GM21529 (cell line): ENCODE data around the gene PPOX.
A peak's percentile ranks its signal among the peaks of the same experiment; 100 is the strongest.

ENCODE experiments used
- ATAC-seq: cut with Tn5 transposase; IDR thresholded peaks from one replicate; pipeline ENCODE4 v1.9.1; 2021; ENCODE audit not compliant: unreplicated experiment

Gene PPOX

DNA sequence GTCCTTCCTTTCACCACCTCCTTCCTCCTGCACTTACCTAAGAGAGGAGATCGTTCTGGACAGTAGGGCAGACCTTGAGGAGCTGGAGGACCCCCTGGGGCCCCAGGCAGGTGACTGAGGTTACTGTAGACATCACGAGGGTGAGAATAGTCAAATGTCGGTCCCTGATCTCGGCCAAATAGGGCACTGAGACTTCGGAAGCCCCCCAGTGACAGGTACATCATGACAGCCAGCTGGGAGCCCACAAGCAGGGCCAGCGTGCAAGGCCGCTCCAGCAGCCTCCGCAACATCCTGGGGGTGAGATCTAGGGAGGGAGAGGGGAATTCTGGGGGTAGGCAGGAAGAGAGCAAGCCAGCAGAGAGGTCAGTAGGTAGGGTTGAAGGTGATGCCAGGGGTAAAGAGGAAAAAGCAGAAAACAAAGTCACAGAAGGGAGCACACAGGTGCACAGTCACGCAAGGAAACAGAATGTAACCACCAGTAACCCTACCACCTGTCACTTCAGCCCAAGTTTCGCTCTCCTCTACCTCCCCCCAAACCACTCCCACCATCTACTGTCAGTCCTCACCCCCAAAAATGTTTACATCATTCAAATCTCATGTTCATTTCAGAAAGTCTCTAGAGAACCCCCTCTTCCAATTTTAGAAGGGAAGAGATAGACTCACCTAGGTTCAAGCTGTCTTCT, 9.7 kb downstream of the PPOX start:
- no peak for ATAC-seq

GRCh38 chr1:161176468-161177111, 10.4 kb downstream of the PPOX start:
- no peak for ATAC-seq

DNA sequence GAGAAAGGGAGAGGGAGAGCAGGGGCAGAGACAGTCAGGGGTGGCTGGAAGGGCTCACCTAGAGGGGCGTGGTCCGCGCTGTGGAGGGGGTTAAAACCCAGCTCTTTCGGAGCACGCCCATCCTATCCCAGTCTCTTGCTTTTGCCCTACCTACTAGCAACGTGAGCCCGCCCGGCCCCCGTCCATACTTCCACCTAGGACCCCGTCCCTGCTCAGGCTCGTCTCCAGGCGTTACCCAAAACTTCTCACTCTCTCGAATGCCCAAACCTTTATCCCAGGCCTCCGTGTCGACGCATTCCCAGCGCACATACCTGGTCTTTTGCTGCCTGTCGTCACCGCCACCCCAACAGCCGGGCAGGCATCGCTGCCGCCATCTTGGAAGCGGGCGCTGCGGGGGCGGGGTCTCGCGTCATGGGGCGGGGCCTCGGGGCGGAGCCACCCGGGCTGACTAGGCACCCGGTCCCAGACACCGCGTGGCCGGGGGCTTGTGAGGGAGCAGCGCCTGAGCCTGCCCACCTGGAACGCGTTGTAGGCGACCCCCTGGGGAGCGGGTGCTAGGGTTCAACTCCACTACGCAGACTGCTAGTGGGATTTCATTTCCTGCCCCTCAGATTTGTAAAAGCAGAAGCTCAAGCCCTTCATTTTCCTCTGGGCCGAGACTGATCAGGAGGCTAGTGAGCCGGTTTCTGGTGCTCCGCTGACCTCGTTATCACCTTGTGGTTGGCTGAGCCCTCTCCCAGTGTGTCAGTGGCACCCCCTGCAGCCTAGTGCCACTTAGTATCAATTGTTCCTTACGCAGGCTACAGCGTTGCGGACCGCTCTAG, 11.1 kb downstream of the PPOX start, which contains the start of gene B4GALT3:
TSS of gene B4GALT3 (minus strand) at position 396 of the 824 bp plus-strand sequence. CDS start 1,447 bp downstream, outside the sequence.
- ATAC-seq, result peak; percentile 76

GRCh38 chr1:161177936-161178244, 11.7 kb downstream of the PPOX start:
- ATAC-seq, result no peak

DNA sequence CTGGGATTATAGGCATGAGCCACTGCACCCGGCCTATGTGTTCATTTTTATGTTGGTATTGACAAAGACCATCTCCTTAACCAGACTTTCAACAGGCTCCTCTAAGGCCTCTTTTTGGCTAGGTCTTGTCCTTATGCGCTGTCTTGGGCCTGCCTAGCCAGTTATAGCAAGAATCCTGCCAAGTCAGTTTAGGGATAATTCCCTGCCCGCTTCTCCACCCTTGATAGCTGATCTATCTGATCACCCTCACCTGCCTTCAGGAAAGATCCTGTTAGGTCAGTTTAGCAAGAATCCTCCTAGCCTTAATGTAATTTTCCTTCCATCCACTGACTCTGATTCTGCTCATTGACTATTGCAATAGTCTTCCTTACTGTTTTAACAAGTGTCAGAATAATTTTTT, 13.5 kb downstream of the PPOX start:
- ATAC-seq, result no peak

DNA sequence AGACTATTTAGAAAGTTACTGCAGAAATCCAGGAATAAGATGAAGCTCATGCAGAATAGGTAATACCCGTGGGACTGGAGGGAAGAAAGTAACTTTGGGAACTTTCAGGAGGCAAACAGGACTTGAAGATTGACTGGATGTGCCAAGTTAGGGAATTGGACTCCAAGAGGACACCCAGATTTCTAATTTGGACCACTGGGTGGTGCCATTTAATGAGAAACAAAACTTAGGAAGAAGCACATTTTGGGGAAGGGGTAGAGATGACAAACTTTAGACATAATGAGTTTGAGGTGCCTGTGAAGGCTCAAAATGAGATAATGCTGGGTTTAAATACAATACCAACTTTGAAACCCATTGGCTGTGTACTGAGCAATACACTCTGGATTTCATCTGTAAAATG, 14.4 kb downstream of the PPOX start:
- ATAC-seq, result no peak

- ATAC-seq, result peak; percentile 45
Observed at GRCh38 chr1:161182214-161182613, 16.0 kb downstream of the PPOX start.

- ATAC-seq, result peak; percentile 67
Observed at GRCh38 chr1:161185282-161185682, 19.1 kb downstream of the PPOX start.

DNA sequence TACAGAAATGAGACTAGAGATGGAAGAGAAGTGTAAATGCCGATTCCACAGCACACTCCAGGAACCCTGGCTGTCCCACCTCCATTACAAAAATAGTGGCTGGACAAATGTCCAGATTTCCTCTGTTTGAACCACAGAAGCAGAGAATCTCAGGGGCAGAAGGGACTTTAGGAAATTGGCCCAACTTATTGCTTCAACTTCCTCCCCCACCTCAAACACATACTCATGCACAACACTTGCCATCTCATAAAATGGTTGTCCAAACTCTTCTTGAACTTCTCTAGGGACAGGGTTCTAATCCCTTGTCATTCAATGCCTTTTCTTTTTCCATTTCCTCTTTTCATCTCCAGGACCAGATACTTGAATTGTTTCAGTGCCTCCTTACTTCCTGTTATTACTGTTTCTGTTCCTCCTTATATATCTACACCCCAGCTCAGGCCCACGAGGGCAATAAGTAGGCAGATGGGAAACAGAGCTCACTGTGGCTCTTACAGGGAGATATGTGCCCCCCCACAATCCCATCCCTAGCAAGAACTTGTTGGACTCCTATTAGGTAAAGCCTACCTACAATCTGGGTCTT, 19.6 kb downstream of the PPOX start:
- ATAC-seq, result peak; percentile 39

DNA sequence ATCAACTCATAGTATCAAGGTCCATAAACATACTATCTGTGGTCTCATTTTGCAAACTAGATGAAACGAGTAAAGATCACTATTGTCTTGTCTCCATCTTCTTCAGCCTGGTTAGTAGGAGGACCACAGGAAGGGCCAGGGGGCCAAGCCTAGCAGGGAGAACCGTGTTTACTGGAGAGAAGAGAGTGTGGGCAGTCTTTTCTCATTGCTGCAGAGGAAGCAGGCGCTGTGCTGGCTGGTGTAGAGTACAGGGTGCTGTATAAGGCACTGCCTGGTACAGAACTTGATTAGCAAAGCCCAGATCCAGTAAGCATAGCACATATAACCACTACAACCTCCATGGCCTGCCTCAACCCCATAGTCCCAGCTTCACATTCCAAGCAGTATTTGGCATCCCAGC, 21.1 kb downstream of the PPOX start:
- no peak for ATAC-seq

- no peak for ATAC-seq
Observed at GRCh38 chr1:161188381-161188780, 22.2 kb downstream of the PPOX start.

DNA sequence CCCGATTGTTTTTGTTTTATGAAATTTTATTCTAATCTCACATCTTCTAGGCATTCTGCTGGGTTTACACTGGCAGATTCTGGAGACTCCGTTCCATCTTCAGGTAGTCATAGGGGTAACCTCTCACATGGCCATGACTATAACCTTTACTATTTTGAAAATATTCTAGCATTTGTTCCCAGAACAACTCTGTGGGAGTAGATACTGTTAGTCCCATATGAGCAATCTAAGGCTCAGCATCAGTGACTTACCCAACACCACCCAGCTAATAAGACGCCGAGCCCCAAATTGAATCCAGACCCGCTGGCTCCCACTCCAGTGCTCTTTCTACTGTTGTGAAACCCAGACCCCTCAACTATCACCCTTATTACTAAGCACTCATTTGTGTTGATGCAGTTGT, 22.8 kb downstream of the PPOX start:
- ATAC-seq, result no peak

GRCh38 chr1:161190962-161191521, 24.8 kb downstream of the PPOX start:
- ATAC-seq, result no peak

DNA sequence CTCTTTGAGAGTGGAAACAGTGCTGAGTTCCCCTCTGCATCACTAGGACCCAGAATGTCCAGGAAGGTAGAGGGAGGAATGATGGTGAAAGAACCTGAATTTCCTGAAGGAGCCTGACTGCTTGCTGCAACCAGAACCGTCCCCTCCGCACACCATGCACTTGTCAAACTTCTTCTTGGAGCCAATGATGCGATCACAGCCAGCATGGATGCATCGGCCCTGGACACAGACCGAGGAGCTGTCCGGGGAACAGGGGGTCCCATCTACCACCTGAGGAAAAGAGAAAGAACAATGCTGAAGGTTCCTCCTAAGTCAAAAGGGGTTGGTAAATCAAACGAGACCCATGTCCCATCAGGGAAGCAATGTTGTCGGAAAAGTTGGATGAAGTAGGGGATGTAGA, 25.7 kb downstream of the PPOX start:
- no peak for ATAC-seq

DNA sequence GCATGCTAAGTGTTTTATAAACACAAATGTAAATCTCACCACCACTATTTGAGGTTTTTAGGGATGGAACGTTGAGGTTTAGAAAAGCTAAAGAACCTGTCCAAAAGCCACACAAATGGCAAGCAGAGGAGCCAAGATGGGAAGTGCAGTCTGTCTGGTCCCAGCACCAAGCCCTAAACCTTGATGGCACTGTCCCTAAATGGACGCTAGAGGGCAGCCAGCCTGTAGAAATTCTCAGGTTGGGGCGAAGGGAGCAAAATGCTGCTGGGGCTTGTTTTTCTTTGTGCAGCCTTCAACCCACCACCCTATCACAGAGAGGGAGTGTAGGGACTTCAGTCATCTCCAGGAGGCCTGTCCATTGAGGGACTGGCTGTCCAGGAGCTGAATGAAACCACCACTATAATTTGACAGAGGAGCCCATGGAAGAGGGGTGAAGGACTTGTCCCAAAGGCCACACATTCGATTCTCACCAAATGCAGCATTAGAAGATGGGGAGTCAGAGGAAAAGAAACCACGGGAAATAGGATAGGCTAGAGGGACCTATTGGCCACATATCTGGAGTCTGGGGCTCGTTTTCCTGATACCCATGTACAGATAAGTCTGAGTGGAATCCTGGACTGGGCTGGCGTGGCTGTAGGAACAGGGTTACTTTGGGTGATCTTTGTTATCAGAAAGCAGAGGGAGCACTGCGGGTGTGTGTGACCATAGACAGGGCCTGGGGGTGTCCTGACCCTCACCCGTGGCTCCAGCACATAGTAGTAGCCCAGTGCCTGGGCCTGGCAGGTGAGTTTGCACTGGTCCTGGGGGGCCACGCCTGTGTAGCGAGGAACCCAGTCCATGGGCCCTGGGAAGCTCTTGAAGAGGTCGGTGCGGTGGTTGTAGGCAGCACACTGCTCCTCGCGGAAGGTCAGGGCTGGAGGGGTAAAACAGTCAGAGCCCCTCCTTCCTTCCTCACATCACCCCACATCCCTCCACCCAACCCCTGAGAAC, 26.5 kb downstream of the PPOX start:
- ATAC-seq, result peak; percentile 63

DNA sequence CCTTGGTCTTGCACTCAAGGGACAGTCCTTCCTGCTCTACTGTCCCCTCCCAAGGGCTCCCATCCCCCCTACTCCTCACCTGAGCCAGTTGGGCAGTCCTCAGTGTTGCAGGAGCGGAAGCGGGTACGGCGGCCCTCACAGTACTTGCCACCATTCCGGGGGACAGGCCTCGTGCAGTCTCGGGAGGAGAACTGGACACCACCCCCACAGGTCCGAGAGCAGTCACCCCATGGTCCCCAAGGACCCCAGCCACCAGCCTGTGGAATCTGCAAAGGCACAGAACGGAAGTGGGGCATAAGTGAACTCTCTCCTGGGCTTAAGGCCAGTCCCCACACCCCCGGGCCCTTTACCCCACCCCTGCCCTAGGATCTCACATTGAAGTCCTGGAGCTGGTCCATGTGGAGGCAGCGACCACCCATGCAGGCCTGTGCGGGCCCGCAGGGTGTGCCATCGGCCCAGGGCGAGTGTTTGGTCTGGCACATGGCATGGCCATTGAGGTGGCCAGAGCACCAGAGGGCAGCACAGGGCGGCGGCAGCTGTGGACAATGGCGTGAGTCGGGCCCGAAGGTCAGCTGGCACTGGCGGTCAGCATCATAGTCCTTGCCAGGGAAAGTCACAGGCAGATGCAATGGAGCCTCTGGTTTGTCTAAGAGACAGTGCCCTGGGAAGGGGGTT, 27.5 kb downstream of the PPOX start:
- ATAC-seq, result no peak

GRCh38 chr1:161195171-161195570, 28.9 kb downstream of the PPOX start:
- ATAC-seq, result peak; percentile 77

DNA sequence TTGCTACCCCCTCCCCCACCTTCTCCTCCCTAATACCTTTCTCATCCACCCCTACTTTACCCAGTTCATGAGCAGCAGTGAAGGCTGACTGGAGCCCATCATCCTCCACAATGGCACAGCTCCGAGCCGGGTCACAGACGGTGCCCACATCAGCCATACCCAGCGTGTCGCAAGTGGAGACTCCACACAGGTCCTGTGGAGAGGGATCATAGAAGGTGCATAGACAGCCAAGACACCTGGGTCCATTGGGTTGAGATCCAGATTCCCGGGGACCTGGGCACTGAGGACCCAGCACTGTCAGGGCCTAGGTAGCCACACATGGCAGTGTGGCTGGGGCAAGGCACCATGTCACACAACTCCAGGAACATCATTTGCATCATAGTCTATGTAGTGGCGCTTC, 29.9 kb downstream of the PPOX start:
- ATAC-seq, result no peak
